ENCODE data around the gene LMTK2.

LMTK2 gene

DNA sequence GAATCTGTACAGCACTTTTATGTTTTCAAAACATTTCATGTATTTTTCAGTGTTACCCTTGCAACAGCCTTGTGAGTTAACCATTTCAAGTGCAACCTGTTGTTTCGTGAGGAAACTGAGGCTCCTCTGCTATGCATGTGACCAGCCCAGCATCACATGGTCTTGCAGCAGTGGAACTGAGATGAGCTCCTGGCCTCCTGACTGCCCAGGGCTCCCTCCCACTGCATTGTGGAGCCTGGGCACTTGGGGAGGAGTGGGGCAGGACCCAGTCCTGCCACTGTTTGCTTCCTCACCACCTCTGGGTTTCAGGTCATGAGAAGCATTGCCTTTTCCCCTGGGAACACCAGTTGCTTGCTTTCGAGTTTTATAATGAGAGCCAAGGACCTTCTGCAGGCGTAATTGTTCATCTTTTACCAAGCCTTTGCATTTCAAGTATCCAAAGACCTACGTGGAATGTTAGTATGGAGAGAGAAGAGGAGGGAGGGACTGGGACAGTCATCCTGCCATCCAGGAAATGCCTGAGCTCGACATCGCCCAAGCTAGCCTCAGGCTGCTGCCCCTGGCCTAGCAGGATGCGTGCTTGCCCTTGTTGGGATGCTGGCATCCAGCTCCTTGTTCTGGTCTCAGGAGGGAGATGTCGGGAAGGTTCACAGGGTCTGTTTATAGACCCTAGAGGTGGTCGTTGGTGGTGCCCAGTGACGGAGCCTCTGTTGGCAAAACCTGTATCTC, 72.3 kb downstream of the LMTK2 start:
- DNase-seq, result no peak

- DNase-seq, result no peak
Observed at GRCh38 chr7:98180751-98181150, 74.1 kb downstream of the LMTK2 start.

GRCh38 chr7:98185101-98185500, 78.4 kb downstream of the LMTK2 start:
- DNase-seq, result no peak

- no peak for DNase-seq
Observed at GRCh38 chr7:98186452-98187137, 79.9 kb downstream of the LMTK2 start.

DNA sequence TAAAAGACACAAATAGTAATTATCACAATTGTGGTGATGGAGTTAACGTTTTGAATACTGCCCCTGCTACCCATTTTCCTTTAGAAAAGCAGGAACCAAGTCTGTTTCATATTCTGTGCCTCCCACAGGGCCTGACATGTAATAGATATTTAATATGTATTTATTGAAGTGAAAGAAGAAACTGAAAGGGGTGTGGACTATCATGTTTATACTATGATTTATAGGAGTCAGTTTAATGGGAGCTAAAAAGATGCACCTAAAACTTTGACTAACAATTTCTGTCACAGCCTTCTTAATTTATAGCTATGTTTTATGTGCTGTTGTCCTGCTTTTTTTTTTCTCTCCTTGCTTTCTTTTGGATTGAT, 80.5 kb downstream of the LMTK2 start:
- DNase-seq, result no peak

DNA sequence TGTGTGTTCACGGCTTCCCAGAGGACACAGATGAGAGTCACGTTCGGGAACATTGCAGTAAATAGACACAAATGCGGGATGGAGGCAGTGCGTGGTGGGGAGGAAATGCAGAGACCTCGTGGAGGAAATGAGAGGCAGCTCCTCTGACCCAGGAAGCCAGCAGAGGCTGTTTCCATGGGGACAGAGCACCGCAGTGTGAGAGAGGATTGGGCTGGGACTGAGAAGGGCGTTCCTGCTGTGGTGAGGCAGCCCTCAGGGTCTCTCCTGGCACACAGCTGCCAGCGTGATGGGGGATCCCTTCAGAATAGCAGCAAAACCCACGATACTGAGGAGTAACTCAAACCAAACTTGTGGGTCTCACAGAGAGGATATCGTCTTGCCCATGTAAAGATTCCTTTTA, 82.9 kb downstream of the LMTK2 start:
- DNase-seq, result no peak

- no peak for DNase-seq
Observed at GRCh38 chr7:98191668-98192431, 85.2 kb downstream of the LMTK2 start.

GRCh38 chr7:98192781-98193457, 86.3 kb downstream of the LMTK2 start:
- DNase-seq, result no peak

- no peak for DNase-seq
Observed at GRCh38 chr7:98193474-98194180, 87.0 kb downstream of the LMTK2 start.

- no peak for DNase-seq
Observed at GRCh38 chr7:98194186-98194585, 87.5 kb downstream of the LMTK2 start.

GRCh38 chr7:98194672-98195457, 88.2 kb downstream of the LMTK2 start:
- no peak for DNase-seq

GRCh38 chr7:98196706-98197605, 90.3 kb downstream of the LMTK2 start:
- no peak for DNase-seq

DNA sequence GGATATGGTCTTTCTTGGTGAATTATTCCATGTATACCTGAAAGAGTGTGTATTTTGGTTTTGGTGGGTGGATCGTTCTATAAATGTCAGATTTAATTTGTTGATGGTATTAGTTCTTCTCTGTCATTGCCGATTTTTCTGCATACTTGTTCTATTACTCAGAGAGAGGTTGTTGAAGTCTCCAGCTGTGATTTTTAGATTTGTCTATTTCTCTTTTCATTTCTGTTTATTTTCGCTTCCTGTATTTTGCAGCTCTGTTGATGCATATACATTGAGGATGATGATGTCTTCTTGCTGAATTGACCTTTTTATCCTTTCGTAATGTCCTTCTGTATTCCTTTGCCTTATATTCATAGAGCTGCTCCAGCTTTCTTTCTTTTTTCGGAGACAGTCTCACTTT, 92.5 kb downstream of the LMTK2 start:
- DNase-seq, result no peak

DNA sequence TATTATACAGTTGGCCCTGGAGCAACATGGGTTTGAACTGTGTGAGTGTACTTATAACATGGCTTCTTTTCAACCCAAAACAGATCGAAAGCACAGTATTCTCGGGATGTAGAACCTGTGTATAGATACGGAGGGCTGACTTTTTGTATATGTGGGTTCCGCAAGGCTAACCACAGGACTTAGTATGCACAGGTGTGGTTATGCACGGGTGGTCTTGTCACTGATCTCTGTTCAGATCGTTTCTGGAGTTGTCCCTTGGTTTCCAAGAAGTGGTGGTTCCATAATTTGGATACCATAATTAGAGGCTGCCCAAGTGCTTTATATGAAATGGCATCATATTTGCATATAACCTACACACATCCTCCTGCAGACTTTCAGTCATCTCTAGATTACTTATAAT, 93.7 kb downstream of the LMTK2 start:
- DNase-seq, result no peak

DNA sequence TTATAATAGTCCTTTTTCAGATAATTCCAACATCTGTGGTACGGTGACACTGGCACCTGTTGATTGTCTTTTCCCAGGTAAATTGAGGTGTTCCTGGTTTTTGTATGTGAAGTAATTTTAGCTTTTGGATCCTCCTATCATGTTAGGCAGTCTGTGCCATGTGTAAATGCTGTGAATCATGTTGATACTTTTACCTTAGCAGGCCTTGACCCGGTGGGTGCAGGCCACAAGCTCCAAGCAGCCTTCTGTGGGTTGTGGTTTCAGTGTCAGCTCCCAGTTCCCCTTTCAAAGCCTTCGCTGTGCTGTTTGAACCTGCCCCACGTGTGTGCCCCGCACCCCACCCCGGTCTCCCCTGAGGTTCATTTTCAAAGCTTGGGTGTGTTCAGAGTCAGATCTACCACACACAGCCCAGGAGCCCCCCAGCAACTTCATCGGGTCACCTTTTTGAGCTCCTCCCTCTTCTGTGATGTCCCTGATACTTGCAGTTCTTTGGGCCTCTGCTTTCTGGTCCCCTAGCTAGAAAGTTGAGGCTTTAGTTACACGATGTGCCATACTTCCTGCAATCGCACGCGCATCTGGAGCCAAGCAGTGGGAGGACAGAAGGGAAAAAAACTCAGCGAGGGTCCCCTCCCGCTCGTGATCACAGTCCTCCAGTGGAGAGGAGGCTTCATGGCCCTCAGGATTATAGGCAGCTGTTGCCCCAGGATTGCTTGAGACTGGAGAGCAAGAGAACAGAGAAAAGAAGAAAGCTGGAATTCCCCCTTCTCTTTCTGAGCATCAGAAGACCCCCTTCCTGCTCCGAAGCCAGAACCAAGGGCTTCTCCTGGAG, 95.9 kb downstream of the LMTK2 start:
- no peak for DNase-seq

DNA sequence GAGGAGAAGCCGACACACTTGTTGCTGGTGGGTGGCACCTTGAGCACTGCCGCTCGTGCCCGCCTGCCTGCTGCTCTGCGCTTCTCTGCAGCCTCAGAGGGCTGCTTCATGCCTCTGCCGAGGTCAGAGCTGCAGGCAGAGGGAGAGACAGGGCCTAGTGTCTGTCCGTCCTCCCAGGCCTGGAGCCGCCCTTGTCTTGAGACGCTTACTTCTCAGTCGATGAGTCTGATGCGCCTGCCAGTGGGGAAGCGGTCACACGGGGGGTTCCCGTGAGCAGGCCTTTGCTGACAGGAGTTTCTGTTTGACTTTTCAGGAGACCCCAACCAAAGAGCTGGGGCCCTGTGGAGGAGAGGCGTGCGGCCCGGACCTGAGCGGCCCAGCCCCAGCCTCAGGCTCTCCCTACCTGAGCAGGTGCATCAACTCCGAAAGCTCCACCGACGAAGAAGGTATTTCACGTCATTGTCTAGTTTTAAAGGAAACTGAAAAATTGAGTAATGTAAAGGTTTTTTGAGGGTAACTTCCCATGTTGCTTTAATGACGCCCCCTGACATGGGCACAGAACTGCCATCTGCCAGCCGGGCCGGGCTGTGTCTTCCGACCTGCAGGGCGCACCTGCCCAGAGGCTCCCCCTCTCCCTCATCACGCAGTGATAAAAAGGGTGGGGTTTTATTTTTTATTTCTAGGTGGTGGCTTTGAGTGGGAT, 96.8 kb downstream of the LMTK2 start:
- no peak for DNase-seq

DNA sequence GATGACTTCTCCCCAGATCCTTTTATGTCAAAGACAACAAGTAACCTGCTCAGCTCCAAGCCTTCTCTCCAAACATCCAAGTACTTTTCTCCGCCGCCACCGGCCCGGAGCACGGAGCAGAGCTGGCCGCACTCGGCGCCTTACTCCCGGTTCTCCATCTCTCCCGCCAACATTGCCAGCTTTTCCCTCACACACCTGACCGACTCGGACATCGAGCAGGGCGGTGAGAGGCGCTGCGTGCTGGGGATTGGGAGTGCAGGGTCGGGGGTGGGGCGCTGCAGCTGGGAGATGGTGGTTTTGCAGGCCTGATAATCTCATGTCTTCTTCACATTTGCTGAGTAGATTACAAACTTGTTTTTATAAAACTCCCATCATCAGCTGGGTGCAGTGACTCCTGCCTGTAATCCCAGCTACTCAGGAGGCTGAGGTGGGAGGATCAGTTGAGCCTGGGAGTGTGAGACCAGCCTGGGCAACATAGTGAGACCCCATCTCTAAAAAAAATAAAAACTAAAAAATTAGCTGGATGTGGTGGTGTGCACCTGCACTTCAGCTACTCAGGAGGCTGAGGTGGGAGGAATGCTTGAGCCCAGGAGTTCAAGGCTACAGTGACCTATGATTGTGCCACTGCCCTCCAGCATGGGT, 97.4 kb downstream of the LMTK2 start:
- DNase-seq, result no peak

DNA sequence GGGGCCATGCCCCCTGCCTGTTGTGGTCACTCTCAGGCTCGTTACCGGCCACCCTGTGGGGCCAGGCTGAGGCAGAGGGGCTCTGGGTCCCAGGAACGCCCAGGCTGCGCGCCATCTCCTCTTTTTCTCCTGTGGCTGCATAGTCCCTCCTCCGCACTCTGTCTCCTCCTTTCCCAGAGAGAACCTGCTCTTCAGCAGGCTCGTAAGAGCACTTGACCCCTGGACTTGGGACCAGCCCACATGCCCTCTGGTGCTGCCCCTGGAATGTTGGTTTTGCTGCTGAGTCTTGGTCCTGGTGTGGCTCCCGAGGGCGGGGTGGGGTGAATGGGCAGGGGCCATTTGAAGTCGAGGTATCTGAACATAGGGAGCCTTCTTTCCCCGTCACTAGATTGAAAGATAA, 98.0 kb downstream of the LMTK2 start:
- no peak for DNase-seq
